SK-MEL-5 (cell line): ENCODE data around the gene KRCC1. TPM values are rescaled to one million over a fixed set of nuclear protein-coding genes. Genes with fewer than 3 reads are reported as not detected.
A peak's percentile ranks its signal among the peaks of the same experiment; 100 is the strongest.
"Not testable (repeated sequence)": the region's sequence is repeated elsewhere in the genome, so short reads cannot be mapped to it uniquely, and the experiment has no call there.

Experiments
- DNase-seq: peaks from one replicate; pipeline ENCODE4 v3.0.0-alpha.2; 2016; ENCODE audit warnings: low read depth, low spot score
- in situ Hi-C: cut with HindIII; loops from 2 replicates; pipeline ENCODE4 v1.10.0; 2016; ENCODE audit warnings: low sequenced_read_pairs, high pct_unique_total_duplicates, low pct_unique_long_range_greater_than_20kb
- total RNA-seq: library from RNA; depleted of rRNA; stranded (reverse); fragments of >200 nt; shearing (Covaris generic); gene quantifications from 2 replicates; pipeline ENCODE4 v1.2.3, GENCODE V29; 2014

Gene KRCC1
- total RNA-seq, 1 experiment from 2014 or later: 15.7 TPM

GRCh38 chr2:88018909-88019308 is 36.7 kb downstream of the KRCC1 start:
- DNase-seq: no peak
- in situ Hi-C loops: no loop called here

DNA sequence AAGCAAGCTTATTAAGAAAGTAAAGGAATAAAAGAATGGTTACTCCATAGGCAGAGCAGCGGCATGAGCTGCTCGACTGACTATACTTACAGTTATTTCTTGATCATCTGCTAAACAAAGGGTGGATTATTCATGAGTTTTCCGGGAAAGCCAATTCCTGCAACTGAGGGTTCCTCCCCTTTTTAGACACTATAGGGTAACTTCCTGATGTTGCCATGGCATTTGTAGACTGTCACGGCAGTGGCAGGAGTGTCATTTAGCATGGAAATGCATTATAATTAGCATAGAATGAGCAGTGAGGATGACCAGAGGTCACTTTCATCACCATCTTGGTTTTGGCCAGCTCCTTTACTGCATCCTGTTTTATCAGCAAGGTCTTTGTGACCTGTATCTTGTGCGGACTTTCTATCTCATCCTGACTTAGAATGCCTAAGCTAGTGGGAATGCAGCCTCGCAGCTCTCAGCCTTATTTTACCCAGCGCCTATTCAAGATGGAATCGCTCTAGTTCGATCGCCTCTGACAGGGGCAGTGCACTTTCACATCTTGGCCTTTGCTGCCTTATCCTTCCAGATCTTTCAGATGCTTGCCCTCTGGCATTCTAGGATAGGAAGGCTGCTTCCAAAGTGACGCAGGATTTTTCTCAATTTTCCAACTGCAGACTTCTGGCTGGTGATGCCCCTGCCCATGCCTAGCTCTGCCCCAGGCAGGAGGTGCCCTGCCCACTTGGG is 37.3 kb downstream of the KRCC1 start:
- peak; percentile 31 for DNase-seq
- in situ Hi-C loops: not testable (repeated sequence)

DNA sequence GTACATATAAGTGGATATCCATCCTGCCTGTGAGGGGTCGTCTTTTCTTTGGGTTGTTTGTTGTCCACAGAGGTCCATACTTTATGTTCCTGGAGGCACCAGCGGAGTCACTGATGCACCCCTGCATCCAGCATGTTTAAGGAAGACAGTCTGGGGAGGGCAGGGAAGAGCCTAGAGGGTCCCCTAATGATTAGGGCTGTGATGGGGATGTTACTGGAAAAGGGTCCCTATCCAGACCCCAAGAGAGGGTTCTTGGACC is 37.9 kb downstream of the KRCC1 start:
- in situ Hi-C loops, DNase-seq: not testable (repeated sequence)

DNA sequence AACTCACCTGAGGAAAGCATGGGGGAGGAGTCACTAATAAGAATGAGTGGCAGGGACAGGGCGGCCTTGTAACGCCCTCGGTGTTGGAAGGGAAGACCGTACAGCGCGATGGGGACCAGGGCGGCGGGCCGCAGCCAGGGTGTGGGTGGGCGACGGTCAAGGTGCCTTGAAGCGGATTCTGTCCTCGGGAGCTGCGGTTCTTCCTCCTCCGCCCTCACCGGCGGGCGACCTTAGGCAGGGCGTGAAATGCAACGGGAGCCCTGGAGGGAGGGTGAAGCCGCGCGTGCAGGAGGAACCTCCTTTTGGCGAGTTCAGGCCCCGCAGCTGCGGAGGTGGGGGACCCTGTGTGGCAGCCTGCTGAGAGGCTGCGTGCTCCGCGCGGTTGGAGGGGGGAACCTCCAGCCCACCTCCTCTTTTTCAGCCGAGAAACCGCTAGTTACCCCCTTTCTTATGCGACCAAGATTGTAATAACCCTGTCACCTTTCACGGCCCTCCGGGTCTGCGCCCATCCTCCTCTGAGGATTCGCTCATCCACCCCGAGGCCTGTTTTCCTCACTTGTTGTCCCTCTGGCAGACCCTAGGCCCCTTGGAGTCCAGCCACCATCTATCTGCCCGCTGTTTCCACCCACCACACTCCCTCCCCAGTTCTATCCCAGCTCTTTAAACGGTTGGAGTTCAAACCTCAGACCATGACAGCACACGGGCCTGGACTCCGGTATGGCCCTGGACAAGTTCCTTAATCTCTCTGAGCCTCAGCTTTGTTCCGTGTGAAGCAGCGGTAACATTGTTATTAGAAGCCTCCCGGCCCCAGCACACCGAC is 38.4 kb downstream of the KRCC1 start:
- no peak for DNase-seq
- in situ Hi-C loops: no loop called here

- in situ Hi-C loops: no loop called here
- DNase-seq: peak; percentile 39
Measured at GRCh38 chr2:88016086-88016959, 39.3 kb downstream of the KRCC1 start, which contains the start of gene RNU2-63P. Gene RNU2-63P (minus strand): TSS chr2:88016547.

GRCh38 chr2:88011011-88011410 is 44.6 kb downstream of the KRCC1 start:
- peak; percentile 93 for DNase-seq
- in situ Hi-C loops: no loop called here

DNA sequence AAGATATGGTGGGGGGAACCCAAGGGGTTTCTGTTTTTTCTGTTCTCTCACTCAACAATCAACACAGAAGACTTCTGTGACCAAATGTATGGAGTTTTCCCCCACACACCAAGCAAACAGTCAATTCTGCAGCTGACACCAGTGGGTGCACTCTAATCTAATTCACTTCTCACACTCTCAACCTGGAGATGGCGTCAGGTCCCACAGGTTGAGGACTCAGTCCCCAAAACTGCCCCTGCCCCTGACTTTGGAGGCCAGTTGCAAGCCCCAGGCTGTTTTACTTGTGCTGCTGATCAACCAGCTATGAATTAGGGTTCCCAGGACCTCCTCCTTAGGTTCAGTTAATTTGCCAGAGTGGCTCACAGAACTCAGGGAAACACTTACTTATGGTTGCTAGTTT is 45.4 kb downstream of the KRCC1 start:
- in situ Hi-C loops: no loop called here
- DNase-seq: peak; percentile 37

DNA sequence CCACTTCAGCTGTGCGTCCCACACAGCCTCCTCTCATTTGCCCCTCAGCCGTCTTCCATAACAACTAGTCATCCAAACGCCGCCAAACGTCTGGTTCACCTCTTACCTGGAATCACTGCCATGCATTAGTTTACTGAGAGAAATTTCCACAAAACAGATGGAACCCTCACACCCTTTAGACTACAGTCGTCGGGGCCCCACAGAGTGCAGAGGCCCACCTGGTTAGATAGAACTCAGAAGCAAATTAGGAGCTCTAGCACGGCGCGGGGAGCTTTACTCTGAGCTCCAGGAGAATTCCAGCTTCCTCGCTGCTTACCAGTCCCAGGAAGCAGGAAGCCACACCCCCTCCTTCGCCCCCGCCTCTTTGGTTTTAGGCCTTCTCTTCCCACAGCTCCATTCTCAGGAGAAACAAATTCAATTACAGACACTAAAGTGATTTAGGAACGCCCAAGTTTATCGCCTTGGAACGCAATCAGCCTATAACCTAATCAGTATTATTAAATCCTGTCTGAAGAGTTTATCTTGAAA is 48.6 kb downstream of the KRCC1 start:
- in situ Hi-C loops: no loop called here
- DNase-seq: no peak

- in situ Hi-C loops: no loop called here
- no peak for DNase-seq
Measured at GRCh38 chr2:88005776-88006175, 49.8 kb downstream of the KRCC1 start.

- in situ Hi-C loops: no loop called here
- no peak for DNase-seq
Measured at GRCh38 chr2:88003074-88003755, 52.4 kb downstream of the KRCC1 start.

GRCh38 chr2:88002359-88002707 is 53.2 kb downstream of the KRCC1 start:
- no peak for DNase-seq
- in situ Hi-C loops: no loop called here

DNA sequence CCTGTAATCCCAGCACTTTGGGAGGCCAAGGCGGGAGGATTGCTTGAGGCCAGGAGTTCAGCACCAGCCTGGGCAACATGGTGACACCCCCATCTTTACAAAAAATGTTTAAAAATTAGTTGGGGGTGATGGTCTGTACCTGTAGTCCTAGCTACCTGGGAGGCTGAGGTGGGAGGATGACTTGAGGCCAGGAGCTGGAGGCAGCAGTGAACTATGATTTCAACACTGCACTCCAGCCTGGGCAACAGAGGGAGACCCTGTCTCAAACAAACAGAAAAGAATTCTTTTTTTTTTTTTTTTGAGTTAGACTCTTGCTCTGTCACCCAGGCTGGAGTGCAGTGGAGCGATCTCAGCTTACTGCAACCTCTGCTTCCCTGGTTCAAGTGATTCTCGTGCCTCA is 55.1 kb downstream of the KRCC1 start:
- DNase-seq, in situ Hi-C loops: not testable (repeated sequence)

DNA sequence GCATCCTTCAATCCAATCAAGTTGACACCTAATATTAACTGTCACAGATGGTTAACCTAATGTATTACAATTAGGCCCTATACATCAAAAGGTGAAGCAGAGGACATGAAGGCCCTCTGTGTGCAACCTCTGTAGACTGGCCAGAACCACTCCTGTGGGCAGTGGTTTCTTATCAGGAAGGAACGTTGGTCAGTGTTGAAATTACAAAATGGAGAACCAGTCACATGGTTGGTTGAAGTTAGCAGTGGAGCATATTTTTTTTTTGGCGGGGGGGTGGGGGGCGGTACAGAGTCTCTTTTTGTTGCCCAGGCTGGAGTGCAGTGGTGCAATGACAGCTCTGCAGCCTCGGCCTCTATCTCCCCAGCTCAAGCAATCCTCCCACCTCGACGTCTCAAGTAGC is 59.0 kb downstream of the KRCC1 start:
- no peak for DNase-seq
- in situ Hi-C loops: no loop called here

DNA sequence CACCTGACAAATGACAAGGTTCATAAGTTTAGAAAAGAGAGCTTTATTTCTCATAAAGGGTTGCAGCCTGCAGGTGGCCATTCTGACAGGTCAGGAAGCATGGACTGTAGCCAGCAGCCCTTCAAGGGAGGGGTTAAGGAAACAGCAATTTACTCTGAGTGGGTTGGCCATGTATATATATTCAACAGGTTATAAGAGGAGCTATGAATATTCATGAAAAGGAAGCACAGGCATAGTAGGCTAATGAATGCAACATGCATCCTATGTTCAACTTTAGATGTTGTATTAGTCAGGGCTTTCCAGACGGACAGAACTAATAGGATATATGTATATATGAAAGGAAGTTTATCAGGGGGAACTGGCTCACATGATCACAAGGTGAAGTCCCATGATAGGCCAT is 59.8 kb downstream of the KRCC1 start:
- DNase-seq: no peak
- in situ Hi-C loops: no loop called here

GRCh38 chr2:87994304-87994850 is 61.2 kb downstream of the KRCC1 start:
- DNase-seq, in situ Hi-C loops: not testable (repeated sequence)

GRCh38 chr2:87992569-87992968 is 63.0 kb downstream of the KRCC1 start:
- DNase-seq, in situ Hi-C loops: not testable (repeated sequence)

GRCh38 chr2:87987473-87987872 is 68.1 kb downstream of the KRCC1 start:
- in situ Hi-C loops, DNase-seq: not testable (repeated sequence)
